Karpas-422 (cell line): ENCODE data around the gene MGST3. TPM values are rescaled to one million over a fixed set of nuclear protein-coding genes. Genes with fewer than 3 reads are reported as not detected.
"Not testable (repeated sequence)": the region's sequence is repeated elsewhere in the genome, so short reads cannot be mapped to it uniquely, and the experiment has no call there.

Experiments
- DNase-seq: peaks from one replicate; pipeline ENCODE4 v3.0.0-alpha.2; 2015
- H2AFZ ChIP-seq: fragments of 200-600 bp; sonication (generic); 2 replicates; pipeline ENCODE4 v1.6.1; 2014; ENCODE audit warnings: antibody characterized with exemption, low read length, mixed read lengths
- H3K27ac ChIP-seq: fragments of 200-600 bp; sonication (generic); 2 replicates; pipeline ENCODE4 v1.5.1; 2014; ENCODE audit warnings: mild to moderate bottlenecking, low read length, moderate library complexity
- H3K27me3 ChIP-seq: fragments of 200-600 bp; sonication (generic); 2 replicates; pipeline ENCODE4 v1.6.1; 2014; ENCODE audit warnings: low read length, mixed read lengths
- H3K36me3 ChIP-seq: fragments of 200-600 bp; sonication (generic); 2 replicates; pipeline ENCODE4 v1.6.1; 2014; ENCODE audit warnings: low read length, mixed read lengths; ENCODE audit not compliant: insufficient read depth
- H3K4me1 ChIP-seq: fragments of 200-600 bp; sonication (generic); 2 replicates; pipeline ENCODE4 v1.6.1; 2014; ENCODE audit warnings: mild to moderate bottlenecking, low read length, mixed read lengths
- H3K4me2 ChIP-seq: fragments of 200-600 bp; sonication (generic); 2 replicates; pipeline ENCODE4 v1.6.1; 2014; ENCODE audit warnings: low read length, low read depth, mild to moderate bottlenecking; ENCODE audit not compliant: poor library complexity, severe bottlenecking
- H3K4me3 ChIP-seq: fragments of 200-600 bp; sonication (generic); 2 replicates; pipeline ENCODE4 v1.5.1; 2014; ENCODE audit warnings: mild to moderate bottlenecking, antibody characterized with exemption, low read length, mixed read lengths
- H3K79me2 ChIP-seq: fragments of 200-600 bp; sonication (generic); 2 replicates; pipeline ENCODE4 v1.6.1; 2014; ENCODE audit warnings: mild to moderate bottlenecking, low read length, mixed read lengths
- H3K9ac ChIP-seq: fragments of 200-600 bp; sonication (generic); 2 replicates; pipeline ENCODE4 v1.6.0; 2014; ENCODE audit warnings: low read length
- H3K9me2 ChIP-seq: fragments of 200-600 bp; sonication (generic), shearing (Covaris generic); replicated peaks from 2 replicates; pipeline ENCODE4 v1.6.0; 2014; ENCODE audit warnings: mild to moderate bottlenecking, low read length, moderate library complexity; ENCODE audit not compliant: insufficient read depth
- H3K9me3 ChIP-seq: fragments of 300-700, 200-600 bp; sonication (generic); 2 replicates; pipeline ENCODE4 v1.6.1; 2014; ENCODE audit warnings: low read length, mixed read lengths
- H4K20me1 ChIP-seq: fragments of 200-600 bp; sonication (generic); 2 replicates; pipeline ENCODE4 v1.6.1; 2014; ENCODE audit warnings: mild to moderate bottlenecking, antibody characterized with exemption, low read length, low read depth; ENCODE audit not compliant: insufficient read depth
- total RNA-seq: library from RNA; depleted of rRNA; stranded (reverse); fragments of >200 nt; shearing (Covaris generic); gene quantifications from 2 replicates; pipeline ENCODE4 v1.2.3, GENCODE V29; 2014; ENCODE audit warnings: low replicate concordance

Gene MGST3
- total RNA-seq, 1 experiment from 2014 or later: 40.7 TPM

DNA sequence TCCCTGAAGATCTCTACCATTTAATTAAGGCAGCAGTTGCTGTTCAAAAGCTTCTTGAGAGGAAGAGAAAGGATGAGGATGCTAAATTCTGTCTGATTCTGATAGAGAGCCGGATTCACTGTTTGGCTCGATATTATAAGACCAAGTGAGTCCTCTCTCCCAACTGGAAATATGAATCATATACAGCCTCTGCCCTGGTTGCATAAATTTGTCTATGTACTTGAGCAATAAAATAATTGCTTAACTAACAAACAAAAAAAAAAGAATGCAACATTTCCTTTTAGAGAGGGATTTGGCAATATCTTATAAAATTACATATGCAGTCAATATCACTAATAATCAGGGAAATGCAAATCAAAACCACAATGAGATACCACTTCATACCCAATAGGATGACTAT is 40.5 kb downstream of the MGST3 start:
- no peaks in the 10 kb centered on the region for H4K20me1 ChIP-seq
- H3K4me2 ChIP-seq: no peak overlapping the region
- H2AFZ ChIP-seq: no peak overlapping the region
- H3K79me2 ChIP-seq: peaks cover 21% of the 10 kb centered on the region
- no peak overlapping the region for H3K27ac ChIP-seq
- no peaks in the 10 kb centered on the region for H3K27me3 ChIP-seq
- H3K9me2 ChIP-seq: no peaks in the 10 kb centered on the region
- H3K4me1 ChIP-seq: no peaks in the 10 kb centered on the region
- peaks cover 34% of the 10 kb centered on the region for H3K36me3 ChIP-seq
- H3K9me3 ChIP-seq: no peaks in the 10 kb centered on the region
- no peak overlapping the region for H3K9ac ChIP-seq
- no peak for DNase-seq
- no peak overlapping the region for H3K4me3 ChIP-seq

DNA sequence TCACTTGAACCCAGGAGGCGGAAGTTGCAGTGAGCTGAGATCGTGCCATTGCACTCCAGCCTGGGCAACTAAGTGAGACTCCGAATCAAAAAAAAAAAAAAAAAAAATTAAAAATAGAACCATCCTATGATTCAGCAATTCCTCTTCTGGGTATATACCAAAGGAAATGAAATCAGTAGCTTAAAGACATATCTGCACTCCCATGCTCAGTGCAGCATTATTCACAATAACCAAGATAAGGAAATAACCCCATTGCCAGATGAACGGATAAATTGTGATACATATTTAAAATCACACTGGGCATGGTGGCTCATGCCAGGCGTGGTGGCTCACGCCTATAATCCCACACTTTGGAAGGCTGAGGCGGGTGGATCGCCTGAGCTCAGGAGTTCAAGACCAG is 43.6 kb downstream of the MGST3 start:
- DNase-seq: no peak
- no peak overlapping the region for H3K9ac ChIP-seq
- H3K9me2 ChIP-seq: no peaks in the 10 kb centered on the region
- H3K4me2 ChIP-seq: no peak overlapping the region
- peaks cover 28% of the 10 kb centered on the region; the same call in 1 of the 2 replicates for H3K36me3 ChIP-seq
- no peaks in the 10 kb centered on the region for H3K9me3 ChIP-seq
- no peaks in the 10 kb centered on the region for H4K20me1 ChIP-seq
- H3K79me2 ChIP-seq: peaks cover 23% of the 10 kb centered on the region
- no peak overlapping the region for H3K4me3 ChIP-seq
- no peak overlapping the region for H3K27ac ChIP-seq
- H3K4me1 ChIP-seq: no peaks in the 10 kb centered on the region
- H3K27me3 ChIP-seq: no peaks in the 10 kb centered on the region
- H2AFZ ChIP-seq: no peak overlapping the region

DNA sequence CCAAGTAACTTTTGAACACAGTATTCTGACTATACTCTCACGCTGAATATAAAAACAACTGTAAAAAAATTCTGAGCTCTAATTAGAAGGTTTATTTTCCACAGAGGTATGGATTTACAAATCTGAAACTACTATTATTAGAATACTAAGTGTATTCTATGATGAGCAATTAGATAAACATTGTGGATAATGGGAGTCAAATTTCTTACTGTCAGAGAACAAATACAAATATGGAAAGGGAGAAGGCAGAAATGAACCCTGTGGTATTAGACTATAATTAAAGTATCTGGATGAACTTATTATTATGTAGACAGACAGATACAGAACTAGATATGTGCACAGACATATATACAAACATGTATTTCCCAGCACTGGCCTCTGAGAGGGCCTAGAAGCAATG is 44.8 kb downstream of the MGST3 start:
- H3K27ac ChIP-seq: no peak overlapping the region
- H3K4me3 ChIP-seq: no peak overlapping the region
- no peaks in the 10 kb centered on the region for H3K27me3 ChIP-seq
- H3K9me2 ChIP-seq: no peaks in the 10 kb centered on the region
- H3K4me1 ChIP-seq: no peaks in the 10 kb centered on the region
- no peak overlapping the region for H3K9ac ChIP-seq
- peaks cover 39% of the 10 kb centered on the region; the same call in 1 of the 2 replicates for H3K36me3 ChIP-seq
- no peak overlapping the region for H3K4me2 ChIP-seq
- no peak for DNase-seq
- no peaks in the 10 kb centered on the region for H4K20me1 ChIP-seq
- H2AFZ ChIP-seq: no peak overlapping the region
- no peaks in the 10 kb centered on the region for H3K9me3 ChIP-seq
- H3K79me2 ChIP-seq: peaks cover 28% of the 10 kb centered on the region

DNA sequence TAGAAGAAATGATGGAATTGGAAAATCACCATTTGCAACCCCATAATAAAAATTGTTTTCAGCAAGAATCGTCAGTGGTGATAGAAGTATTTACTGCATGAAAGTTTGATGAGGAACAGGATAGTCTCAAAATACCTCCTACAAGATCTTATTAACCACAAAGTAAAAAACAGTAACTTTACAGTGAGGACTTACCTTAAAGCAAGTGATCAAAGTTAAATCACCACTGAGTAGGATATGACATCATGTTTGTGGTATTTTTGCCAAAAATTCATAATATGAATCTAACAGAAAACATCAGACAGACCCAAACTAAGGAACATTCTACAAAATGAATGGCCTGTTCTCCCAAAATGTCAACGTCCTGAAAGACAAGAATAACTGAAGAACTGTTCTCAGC is 47.5 kb downstream of the MGST3 start:
- no peaks in the 10 kb centered on the region for H3K4me1 ChIP-seq
- peaks cover 33% of the 10 kb centered on the region for H3K79me2 ChIP-seq
- H3K9me2 ChIP-seq: no peaks in the 10 kb centered on the region
- no peak overlapping the region for H3K4me2 ChIP-seq
- H3K4me3 ChIP-seq: no peak overlapping the region
- DNase-seq: no peak
- no peaks in the 10 kb centered on the region for H3K27me3 ChIP-seq
- no peak overlapping the region for H3K27ac ChIP-seq
- peaks cover 48% of the 10 kb centered on the region for H3K36me3 ChIP-seq
- H3K9me3 ChIP-seq: no peaks in the 10 kb centered on the region
- H2AFZ ChIP-seq: no peak overlapping the region
- H4K20me1 ChIP-seq: no peaks in the 10 kb centered on the region
- H3K9ac ChIP-seq: no peak overlapping the region

DNA sequence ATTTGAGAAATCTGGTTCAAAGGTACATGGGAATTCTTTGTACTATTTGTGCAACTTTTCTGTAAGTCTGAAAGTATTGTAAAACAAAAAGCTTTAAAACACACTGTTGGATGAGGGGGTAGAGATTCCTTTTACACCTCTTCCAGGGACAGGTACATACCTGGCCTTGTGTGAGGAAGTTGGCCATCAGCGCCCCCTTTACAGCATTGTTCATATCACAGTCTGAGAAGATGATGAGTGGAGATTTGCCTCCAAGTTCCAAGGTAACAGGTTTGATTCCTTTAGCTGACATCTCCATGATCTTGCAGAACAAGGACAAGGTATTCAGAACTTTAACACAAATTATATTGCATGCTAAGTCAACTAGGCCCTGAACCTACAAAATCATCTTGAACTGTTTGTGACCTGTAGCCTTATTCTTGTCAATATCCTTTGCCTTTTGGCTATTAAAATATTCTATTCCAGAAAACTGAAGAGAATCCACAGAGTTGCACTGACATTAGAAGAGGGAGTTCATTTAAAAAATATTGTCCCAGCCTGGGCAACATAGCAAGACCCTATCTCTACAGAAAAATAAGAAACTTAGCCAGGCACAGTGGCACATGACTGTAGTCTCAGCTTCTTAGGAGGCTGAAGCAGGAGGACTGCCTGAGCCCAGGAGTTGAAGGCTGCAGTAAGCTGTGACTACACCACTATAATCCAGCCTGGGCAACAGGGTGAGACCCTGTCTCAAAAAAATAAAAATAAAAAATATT is 48.4 kb downstream of the MGST3 start:
- Histone ChIP-seq H3K9me3 (no peaks in the 10 kb centered on the region), H3K4me2 (no peak overlapping the region), H3K27me3 (no peaks in the 10 kb centered on the region), H3K9me2 (no peaks in the 10 kb centered on the region), H3K9ac (no peak overlapping the region), H2AFZ (no peak overlapping the region), H3K36me3 (peaks cover 53% of the 10 kb centered on the region), H4K20me1 (no peaks in the 10 kb centered on the region), H3K4me1 (no peaks in the 10 kb centered on the region), H3K79me2 (peaks cover 39% of the 10 kb centered on the region), H3K27ac (no peak overlapping the region), H3K4me3 (no peak overlapping the region)
- DNase-seq: no peak

DNA sequence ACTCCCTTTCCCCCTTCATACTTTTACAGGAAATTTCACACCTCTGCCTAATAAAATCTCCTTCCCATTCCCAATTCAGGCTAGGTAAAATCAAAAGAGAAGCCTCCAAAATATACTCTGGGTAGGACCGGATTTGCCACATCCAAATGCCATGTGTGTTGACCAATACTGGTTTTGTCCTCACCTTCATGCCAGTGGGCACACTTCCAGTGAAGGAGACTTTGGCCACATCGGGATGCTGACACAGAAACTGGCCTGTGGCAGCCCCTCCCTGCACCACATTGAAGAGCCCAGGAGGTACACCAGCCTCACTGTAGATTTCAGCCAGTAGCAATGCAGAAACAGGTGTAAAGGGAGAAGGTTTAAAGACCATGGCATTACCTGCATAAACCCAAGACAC is 49.3 kb downstream of the MGST3 start:
- no peak overlapping the region for H3K4me2 ChIP-seq
- H3K4me1 ChIP-seq: no peaks in the 10 kb centered on the region
- no peak overlapping the region for H3K27ac ChIP-seq
- H2AFZ ChIP-seq: no peak overlapping the region
- H3K27me3 ChIP-seq: no peaks in the 10 kb centered on the region
- H4K20me1 ChIP-seq: no peaks in the 10 kb centered on the region
- H3K79me2 ChIP-seq: peaks cover 48% of the 10 kb centered on the region
- H3K36me3 ChIP-seq: peaks cover 57% of the 10 kb centered on the region
- H3K9ac ChIP-seq: no peak overlapping the region
- H3K9me2 ChIP-seq: no peaks in the 10 kb centered on the region
- H3K4me3 ChIP-seq: no peak overlapping the region
- H3K9me3 ChIP-seq: no peaks in the 10 kb centered on the region
- no peak for DNase-seq

DNA sequence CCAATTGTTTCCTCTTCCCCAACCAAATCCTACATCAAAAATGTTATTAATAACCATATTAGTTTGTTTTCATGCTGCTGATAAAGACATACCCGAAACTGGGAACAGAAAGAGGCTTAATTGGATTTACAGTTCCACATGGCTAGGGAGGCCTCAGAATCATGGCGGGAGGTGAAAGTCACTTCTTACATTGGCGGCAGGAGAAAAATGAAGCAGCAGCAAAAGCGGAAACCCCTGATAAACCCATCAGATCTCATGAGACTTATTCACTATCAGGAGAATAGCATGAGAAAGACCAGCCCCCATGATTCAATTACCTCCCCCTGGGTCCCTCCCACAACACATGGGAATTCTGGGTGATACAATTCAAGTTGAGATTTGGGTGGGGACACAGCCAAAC is 49.7 kb downstream of the MGST3 start:
- not testable (repeated sequence) for H4K20me1 ChIP-seq, H3K4me3 ChIP-seq, H3K4me1 ChIP-seq, DNase-seq, H3K27ac ChIP-seq, H3K9ac ChIP-seq, H3K4me2 ChIP-seq, H2AFZ ChIP-seq, H3K27me3 ChIP-seq, H3K9me3 ChIP-seq, H3K9me2 ChIP-seq
- Histone ChIP-seq H3K79me2 (peaks cover 52% of the 10 kb centered on the region), H3K36me3 (peaks cover 61% of the 10 kb centered on the region)

DNA sequence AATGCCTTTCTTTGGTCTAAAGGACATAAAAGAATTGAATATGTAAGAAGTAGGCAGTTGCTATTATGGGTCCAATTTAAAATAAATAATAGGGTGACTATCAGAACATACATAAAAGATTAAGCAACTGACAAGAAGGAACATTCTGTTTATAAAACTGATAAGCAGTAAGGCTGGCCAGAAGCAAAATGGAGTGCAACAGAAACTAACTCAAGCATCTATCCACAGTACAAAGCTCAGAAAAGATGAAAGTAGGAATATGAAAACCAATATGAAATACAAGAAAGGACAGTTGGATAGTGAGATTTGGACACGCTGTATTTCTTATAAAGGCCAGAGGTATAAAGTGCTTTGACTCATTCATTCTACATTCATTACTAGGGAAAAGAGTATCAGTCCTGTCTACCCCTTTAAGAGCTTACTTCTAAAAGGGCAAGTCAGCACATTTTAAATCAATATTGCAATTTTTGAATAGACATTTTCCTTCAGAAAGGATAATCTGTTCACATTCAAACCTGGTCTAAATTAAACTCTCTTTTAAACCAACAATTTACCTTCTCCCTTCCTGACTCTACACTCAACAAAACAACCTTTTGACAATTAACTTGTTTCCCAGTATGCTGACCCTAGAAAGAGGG is 52.9 kb downstream of the MGST3 start:
- H3K27ac ChIP-seq: no peak overlapping the region
- no peaks in the 10 kb centered on the region for H3K9me2 ChIP-seq
- H2AFZ ChIP-seq: no peak overlapping the region
- peaks cover 67% of the 10 kb centered on the region for H3K36me3 ChIP-seq
- no peaks in the 10 kb centered on the region for H3K27me3 ChIP-seq
- H3K79me2 ChIP-seq: peaks cover 78% of the 10 kb centered on the region
- DNase-seq: no peak
- H3K4me2 ChIP-seq: no peak overlapping the region
- H3K9ac ChIP-seq: no peak overlapping the region
- no peaks in the 10 kb centered on the region for H3K9me3 ChIP-seq
- H3K4me3 ChIP-seq: no peak overlapping the region
- peaks cover 18% of the 10 kb centered on the region for H3K4me1 ChIP-seq
- no peaks in the 10 kb centered on the region for H4K20me1 ChIP-seq
